Nephron (organoid): Measurements from ENCODE around the gene PYDC1.

ENCODE experiments used
- H3K27ac Mint-ChIP-seq, 3 experiments: 2 replicates each; pipeline ENCODE4 v1.8.0; 2020; ENCODE audit warnings: mixed read lengths in 3 of 3, mild to moderate bottlenecking in 2 of 3, moderate library complexity in 1 of 3
- H3K27me3 Mint-ChIP-seq: 2 replicates; pipeline ENCODE4 v1.8.0; 2021; ENCODE audit warnings: low read depth, mild to moderate bottlenecking, moderate library complexity, mixed read lengths
- H3K36me3 Mint-ChIP-seq: 2 replicates; pipeline ENCODE4 v1.8.0; 2020; ENCODE audit warnings: low read depth, mixed read lengths
- H3K4me1 Mint-ChIP-seq: 2 replicates; pipeline ENCODE4 v1.8.0; 2020; ENCODE audit warnings: mixed read lengths
- H3K4me3 Mint-ChIP-seq, 3 experiments: 2 replicates each; pipeline ENCODE4 v1.8.0; 2020; ENCODE audit warnings: mild to moderate bottlenecking in 3 of 3, mixed read lengths in 3 of 3, moderate library complexity in 2 of 3
- H3K9me3 Mint-ChIP-seq: 2 replicates; pipeline ENCODE4 v1.8.0; 2020; ENCODE audit warnings: mixed read lengths
- TF ChIP-seq, protein P1 (sequence below), 3 experiments: fragments of 200-600 bp; sonication (generic); IDR thresholded peaks; one replicate each; pipeline ENCODE4 v1.5.0; 2021; ENCODE audit warnings: antibody characterized with exemption in 3 of 3; ENCODE audit not compliant: unreplicated experiment in 3 of 3

PYDC1 gene

GRCh38 chr16:31224092-31224955 lies 7.4 kb upstream of the PYDC1 start:
- Mint-ChIP-seq H3K36me3 (no peaks in the 10 kb centered on the region), H3K27ac (no peak overlapping the region), H3K27me3 (peaks cover 25% of the 10 kb centered on the region), H3K4me3 (no peak overlapping the region), H3K9me3 (no peaks in the 10 kb centered on the region), H3K4me1 (peaks cover 7% of the 10 kb centered on the region)
- TF ChIP-seq, protein P1, sequence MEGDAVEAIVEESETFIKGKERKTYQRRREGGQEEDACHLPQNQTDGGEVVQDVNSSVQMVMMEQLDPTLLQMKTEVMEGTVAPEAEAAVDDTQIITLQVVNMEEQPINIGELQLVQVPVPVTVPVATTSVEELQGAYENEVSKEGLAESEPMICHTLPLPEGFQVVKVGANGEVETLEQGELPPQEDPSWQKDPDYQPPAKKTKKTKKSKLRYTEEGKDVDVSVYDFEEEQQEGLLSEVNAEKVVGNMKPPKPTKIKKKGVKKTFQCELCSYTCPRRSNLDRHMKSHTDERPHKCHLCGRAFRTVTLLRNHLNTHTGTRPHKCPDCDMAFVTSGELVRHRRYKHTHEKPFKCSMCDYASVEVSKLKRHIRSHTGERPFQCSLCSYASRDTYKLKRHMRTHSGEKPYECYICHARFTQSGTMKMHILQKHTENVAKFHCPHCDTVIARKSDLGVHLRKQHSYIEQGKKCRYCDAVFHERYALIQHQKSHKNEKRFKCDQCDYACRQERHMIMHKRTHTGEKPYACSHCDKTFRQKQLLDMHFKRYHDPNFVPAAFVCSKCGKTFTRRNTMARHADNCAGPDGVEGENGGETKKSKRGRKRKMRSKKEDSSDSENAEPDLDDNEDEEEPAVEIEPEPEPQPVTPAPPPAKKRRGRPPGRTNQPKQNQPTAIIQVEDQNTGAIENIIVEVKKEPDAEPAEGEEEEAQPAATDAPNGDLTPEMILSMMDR (IDR thresholded peaks at IDR 0.05; ENCODE audit: unreplicated experiment in 3 of 3) = no peak

- Mint-ChIP-seq H3K27me3 (peaks cover 38% of the 10 kb centered on the region), H3K4me1 (no peaks in the 10 kb centered on the region), H3K36me3 (no peaks in the 10 kb centered on the region), H3K4me3 (no peak overlapping the region), H3K27ac (no peak overlapping the region), H3K9me3 (no peaks in the 10 kb centered on the region)
- TF ChIP-seq, protein P1 (IDR thresholded peaks at IDR 0.05; ENCODE audit: unreplicated experiment in 3 of 3) = no peak
These were observed 6.1 kb upstream of the PYDC1 start for GRCh38 chr16:31223044-31223443.

DNA sequence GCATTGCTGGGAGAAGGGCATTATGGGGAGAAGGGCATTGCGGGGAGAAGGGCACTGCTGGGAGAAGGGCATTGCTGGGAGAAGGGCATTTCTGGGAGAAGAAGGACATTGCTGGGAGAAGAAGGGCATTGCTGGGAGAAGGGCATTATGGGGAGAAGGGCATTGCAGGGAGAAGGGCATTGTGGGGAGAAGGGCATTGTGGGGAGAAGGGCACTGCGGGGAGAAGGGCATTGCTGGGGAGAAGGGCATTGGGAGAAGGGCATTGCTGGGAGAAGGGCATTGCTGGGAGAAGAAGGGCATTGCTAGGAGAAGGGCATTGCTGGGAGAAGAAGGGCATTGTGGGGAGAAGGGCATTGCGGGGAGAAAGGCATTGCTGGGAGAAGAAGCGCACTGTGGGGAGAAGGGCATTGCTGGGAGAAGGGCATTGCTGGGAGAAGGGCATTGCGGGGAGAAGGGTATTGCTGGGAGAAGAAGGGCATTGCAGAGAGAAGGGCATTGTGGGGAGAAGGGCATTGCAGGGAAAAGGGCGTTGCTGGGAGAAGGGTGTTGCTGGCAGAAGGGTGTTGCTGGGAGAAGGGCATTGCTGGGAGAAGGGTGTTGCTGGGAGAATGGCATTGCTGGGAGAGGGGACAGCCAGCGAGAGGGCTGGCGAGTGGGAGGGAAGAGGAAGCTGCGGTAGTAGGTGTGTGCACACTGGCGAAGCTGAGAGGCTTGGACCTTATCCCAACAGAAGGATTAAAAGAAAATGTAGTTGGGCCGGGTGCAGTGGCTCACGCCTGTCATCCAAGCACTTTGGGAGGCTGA lies 4.6 kb upstream of the PYDC1 start:
- Mint-ChIP-seq H3K36me3 (no peaks in the 10 kb centered on the region), H3K9me3 (no peaks in the 10 kb centered on the region), H3K4me1 (no peaks in the 10 kb centered on the region), H3K4me3 (no peak overlapping the region), H3K27me3 (peaks cover 53% of the 10 kb centered on the region), H3K27ac (no peak overlapping the region)
- TF ChIP-seq, protein P1 (IDR thresholded peaks at IDR 0.05; ENCODE audit: unreplicated experiment in 3 of 3) = no peak

DNA sequence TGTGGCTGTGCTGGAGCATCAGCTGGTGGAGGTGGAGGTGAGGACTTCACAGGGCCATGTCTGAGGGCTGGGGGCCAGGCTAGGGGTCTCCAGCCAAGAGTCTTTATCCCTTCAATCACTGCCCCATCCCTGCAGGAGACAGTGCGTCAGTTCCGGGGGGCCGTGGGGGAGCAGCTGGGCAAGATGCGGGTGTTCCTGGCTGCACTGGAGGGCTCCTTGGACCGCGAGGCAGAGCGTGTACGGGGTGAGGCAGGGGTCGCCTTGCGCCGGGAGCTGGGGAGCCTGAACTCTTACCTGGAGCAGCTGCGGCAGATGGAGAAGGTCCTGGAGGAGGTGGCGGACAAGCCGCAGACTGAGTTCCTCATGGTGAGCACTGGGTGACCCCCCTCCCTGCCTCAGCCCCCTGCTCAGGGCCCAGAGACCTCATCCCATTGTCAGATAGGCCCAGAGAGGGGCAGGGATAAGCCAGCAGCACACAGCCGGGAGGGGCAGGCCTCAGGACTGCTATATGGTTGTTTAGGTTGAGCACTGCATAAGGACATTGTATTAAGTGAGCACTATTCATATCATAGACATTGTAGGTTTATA lies 2.3 kb upstream of the PYDC1 start:
- peaks cover 6% of the 10 kb centered on the region for H3K4me1 Mint-ChIP-seq
- no peak overlapping the region for H3K27ac Mint-ChIP-seq
- H3K27me3 Mint-ChIP-seq = peaks cover 73% of the 10 kb centered on the region
- H3K4me3 Mint-ChIP-seq = no peak overlapping the region
- no peaks in the 10 kb centered on the region for H3K36me3 Mint-ChIP-seq
- no peaks in the 10 kb centered on the region for H3K9me3 Mint-ChIP-seq
- TF ChIP-seq, protein P1 (IDR thresholded peaks at IDR 0.05; ENCODE audit: unreplicated experiment in 3 of 3) = no peak

GRCh38 chr16:31217136-31217530 lies 198 bp upstream of the PYDC1 start:
- H3K36me3 Mint-ChIP-seq = no peaks in the 10 kb centered on the region
- peaks cover 18% of the 10 kb centered on the region for H3K4me1 Mint-ChIP-seq
- no peak overlapping the region for H3K27ac Mint-ChIP-seq
- TF ChIP-seq, protein P1 (IDR thresholded peaks at IDR 0.05; ENCODE audit: unreplicated experiment in 3 of 3) = no peak
- no peaks in the 10 kb centered on the region for H3K9me3 Mint-ChIP-seq
- H3K4me3 Mint-ChIP-seq = peak overlapping the region in 2 of 3 experiments; percentile 50 to 64
- H3K27me3 Mint-ChIP-seq = peaks cover 92% of the 10 kb centered on the region
